Trophoblast cell (in vitro differentiated cells and primary cell): Measurements from ENCODE around the gene FRMD8.
A peak's percentile ranks its signal among the peaks of the same experiment; 100 is the strongest.

ENCODE experiments used
- DNase-seq, 2 donors: peaks; one replicate each; pipeline ENCODE4 v3.0.0-alpha.2; 2016
- H2AFZ ChIP-seq: 2 replicates; pipeline ENCODE4 v1.6.1; 2013; ENCODE audit warnings: low read length, moderate library complexity, mild to moderate bottlenecking; ENCODE audit not compliant: insufficient read depth, poor library complexity
- H2AK5ac ChIP-seq: 2 replicates; pipeline ENCODE4 v1.6.1; 2013; ENCODE audit warnings: mild to moderate bottlenecking, low read length
- H2BK120ac ChIP-seq: 2 replicates; pipeline ENCODE4 v1.6.1; 2013; ENCODE audit warnings: low read length, mild to moderate bottlenecking, moderate library complexity; ENCODE audit not compliant: insufficient read depth, poor library complexity
- H2BK12ac ChIP-seq: 2 replicates; pipeline ENCODE4 v1.6.1; 2013; ENCODE audit warnings: mild to moderate bottlenecking, low read length, moderate library complexity
- H2BK5ac ChIP-seq: 2 replicates; pipeline ENCODE4 v1.6.1; 2013; ENCODE audit warnings: low read length, low read depth, moderate library complexity, mild to moderate bottlenecking; ENCODE audit not compliant: poor library complexity
- H3K14ac ChIP-seq: 2 replicates; pipeline ENCODE4 v1.6.1; 2013; ENCODE audit warnings: mild to moderate bottlenecking, low read length
- H3K18ac ChIP-seq: 2 replicates; pipeline ENCODE4 v1.6.1; 2013; ENCODE audit warnings: mild to moderate bottlenecking, low read length
- H3K23ac ChIP-seq: 2 replicates; pipeline ENCODE4 v1.6.1; 2013; ENCODE audit warnings: low read length
- H3K27ac ChIP-seq: 2 replicates; pipeline ENCODE4 v1.5.1; 2013; ENCODE audit warnings: low read depth, mild to moderate bottlenecking, inconsistent platforms, low read length, moderate library complexity
- H3K27me3 ChIP-seq: 2 replicates; pipeline ENCODE4 v1.6.1; 2013; ENCODE audit warnings: inconsistent platforms, mild to moderate bottlenecking, low read length, moderate library complexity; ENCODE audit not compliant: insufficient read depth
- H3K36me3 ChIP-seq, 2 experiments: 1 replicate in 1 of 2; 2 replicates in 1 of 2; pipeline ENCODE4 v1.6.1; 2013; ENCODE audit warnings: low read length in 2 of 2, mild to moderate bottlenecking in 2 of 2, moderate library complexity in 1 of 2; ENCODE audit not compliant: insufficient read depth in 2 of 2, control insufficient read depth in 1 of 2
- H3K4ac ChIP-seq: 2 replicates; pipeline ENCODE4 v1.6.1; 2013; ENCODE audit warnings: low read depth, mild to moderate bottlenecking, low read length, moderate library complexity
- H3K4me1 ChIP-seq, 2 experiments: 1 replicate in 1 of 2; 2 replicates in 1 of 2; pipeline ENCODE4 v1.6.1; 2013; ENCODE audit warnings: low read length in 2 of 2, mild to moderate bottlenecking in 2 of 2, moderate library complexity in 1 of 2; ENCODE audit not compliant: insufficient read depth in 2 of 2, control insufficient read depth in 1 of 2
- H3K4me2 ChIP-seq: 2 replicates; pipeline ENCODE4 v1.6.1; 2013; ENCODE audit warnings: inconsistent platforms, mild to moderate bottlenecking, low read length, moderate library complexity
- H3K4me3 ChIP-seq: 2 replicates; pipeline ENCODE4 v1.5.1; 2013; ENCODE audit warnings: mild to moderate bottlenecking, low read depth, low read length, inconsistent platforms
- H3K79me1 ChIP-seq: one replicate; pipeline ENCODE4 v1.6.1; 2013; ENCODE audit warnings: low read length
- H3K79me2 ChIP-seq: 2 replicates; pipeline ENCODE4 v1.6.1; 2013; ENCODE audit warnings: low read length, mild to moderate bottlenecking; ENCODE audit not compliant: control insufficient read depth, insufficient read depth, poor library complexity
- H3K9ac ChIP-seq: 2 replicates; pipeline ENCODE4 v1.6.1; 2013; ENCODE audit warnings: mild to moderate bottlenecking, low read length
- H3K9me3 ChIP-seq: 2 replicates; pipeline ENCODE4 v1.6.1; 2013; ENCODE audit warnings: low read depth, mild to moderate bottlenecking, control low read depth, inconsistent platforms, low read length; ENCODE audit not compliant: insufficient read depth
- H4K12ac ChIP-seq: 2 replicates; pipeline ENCODE4 v1.6.1; 2013; ENCODE audit warnings: low read depth, mild to moderate bottlenecking, low read length, moderate library complexity
- H4K8ac ChIP-seq: 2 replicates; pipeline ENCODE4 v1.6.1; 2013; ENCODE audit warnings: low read depth, mild to moderate bottlenecking, low read length, moderate library complexity
- H4K91ac ChIP-seq: one replicate; pipeline ENCODE4 v1.6.1; 2013; ENCODE audit warnings: low read depth, mild to moderate bottlenecking, low read length, moderate library complexity
- WGBS: extraction: QIAGEN DNeasy Blood & Tissue Kit; methylation state at CpG from one replicate; pipeline ENCODE4 v1.1.7; 2013; ENCODE audit warnings: missing lambda C conversion rate; ENCODE audit not compliant: insufficient read length, insufficient coverage; ENCODE audit errors: extremely low coverage; 5-methylcytosine and 5-hydroxymethylcytosine counted together

Gene FRMD8

GRCh38 chr11:65354265-65355012 lies 32.0 kb upstream of the FRMD8 start, which contains the start of gene TIGD3:
Gene TIGD3, plus strand, starts transcription at chr11:65354751. Its CDS starts 1,058 bp downstream, at chr11:65355809.
- peak; percentile 95 to 97 for DNase-seq
- no peak within 1 kb of the TSS for H3K9ac ChIP-seq
- H3K23ac ChIP-seq, result no peak within 1 kb of the TSS
- H3K79me2 ChIP-seq, result no peaks in the 10 kb centered on the region
- H3K36me3 ChIP-seq, result peaks cover 25 to 28% of the 10 kb centered on the region in 2 experiments
- no peak within 1 kb of the TSS for H2BK5ac ChIP-seq
- H4K8ac ChIP-seq, result no peak within 1 kb of the TSS
- H3K14ac ChIP-seq, result no peak within 1 kb of the TSS
- H3K9me3 ChIP-seq, result peaks cover 5% of the 10 kb centered on the region
- peak within 1 kb of the TSS; percentile 5 for H3K27ac ChIP-seq
- H4K91ac ChIP-seq, result no peak within 1 kb of the TSS
- H2BK12ac ChIP-seq, result no peak within 1 kb of the TSS
- H2BK120ac ChIP-seq, result no peak within 1 kb of the TSS
- peak within 1 kb of the TSS; percentile 96 for H3K4me2 ChIP-seq
- H3K4ac ChIP-seq, result no peak within 1 kb of the TSS
- no CpG with 5 or more reads among the region's 79 CpGs for WGBS
- H2AK5ac ChIP-seq, result no peak within 1 kb of the TSS
- H3K4me1 ChIP-seq, result peaks cover 0 to 7% of the 10 kb centered on the region in 2 experiments
- no peak within 1 kb of the TSS for H3K18ac ChIP-seq
- H4K12ac ChIP-seq, result no peak within 1 kb of the TSS
- peaks cover 6% of the 10 kb centered on the region for H3K27me3 ChIP-seq
- peak within 1 kb of the TSS; percentile 77 for H3K4me3 ChIP-seq
- H2AFZ ChIP-seq, result peak within 1 kb of the TSS; percentile 71
- no peaks in the 10 kb centered on the region for H3K79me1 ChIP-seq

- no peak overlapping the region for H3K14ac ChIP-seq
- no peak overlapping the region for H4K12ac ChIP-seq
- H4K91ac ChIP-seq, result no peak overlapping the region
- H3K36me3 ChIP-seq, result peaks cover 21 to 23% of the 10 kb centered on the region in 2 experiments
- H3K9ac ChIP-seq, result no peak overlapping the region
- DNase-seq, result peak in 1 of 2 donors; percentile 52
- peak overlapping the region; percentile 96 for H3K4me2 ChIP-seq
- peak overlapping the region; percentile 77 for H3K4me3 ChIP-seq
- WGBS, result no CpG with 5 or more reads among the region's 47 CpGs
- no peak overlapping the region for H2BK12ac ChIP-seq
- no peak overlapping the region for H3K18ac ChIP-seq
- H3K23ac ChIP-seq, result no peak overlapping the region
- no peaks in the 10 kb centered on the region for H3K79me2 ChIP-seq
- no peak overlapping the region for H2BK5ac ChIP-seq
- H3K27ac ChIP-seq, result no peak overlapping the region
- H3K4ac ChIP-seq, result no peak overlapping the region
- no peak overlapping the region for H2BK120ac ChIP-seq
- peaks cover 0 to 7% of the 10 kb centered on the region in 2 experiments for H3K4me1 ChIP-seq
- H3K79me1 ChIP-seq, result no peaks in the 10 kb centered on the region
- peak overlapping the region; percentile 71 for H2AFZ ChIP-seq
- no peak overlapping the region for H2AK5ac ChIP-seq
- H3K27me3 ChIP-seq, result peaks cover 6% of the 10 kb centered on the region
- peaks cover 5% of the 10 kb centered on the region for H3K9me3 ChIP-seq
- H4K8ac ChIP-seq, result no peak overlapping the region
Observed at GRCh38 chr11:65355013-65355775, 31.2 kb upstream of the FRMD8 start.

- no peaks in the 10 kb centered on the region for H3K79me2 ChIP-seq
- H3K4ac ChIP-seq, result no peak overlapping the region
- H2BK120ac ChIP-seq, result no peak overlapping the region
- H3K4me1 ChIP-seq, result peaks cover 0 to 7% of the 10 kb centered on the region in 2 experiments
- peak overlapping the region; percentile 96 for H3K4me2 ChIP-seq
- H2BK12ac ChIP-seq, result no peak overlapping the region
- peaks cover 6% of the 10 kb centered on the region for H3K27me3 ChIP-seq
- no peak overlapping the region for H3K14ac ChIP-seq
- H4K91ac ChIP-seq, result no peak overlapping the region
- WGBS, result no CpG with 5 or more reads among the region's 35 CpGs
- no peak for DNase-seq
- H3K23ac ChIP-seq, result no peak overlapping the region
- H3K27ac ChIP-seq, result no peak overlapping the region
- peaks cover 16 to 17% of the 10 kb centered on the region in 2 experiments for H3K36me3 ChIP-seq
- H3K79me1 ChIP-seq, result no peaks in the 10 kb centered on the region
- H2AK5ac ChIP-seq, result no peak overlapping the region
- H3K18ac ChIP-seq, result no peak overlapping the region
- H2AFZ ChIP-seq, result no peak overlapping the region
- H4K12ac ChIP-seq, result no peak overlapping the region
- H4K8ac ChIP-seq, result no peak overlapping the region
- peaks cover 5% of the 10 kb centered on the region for H3K9me3 ChIP-seq
- no peak overlapping the region for H3K9ac ChIP-seq
- no peak overlapping the region for H3K4me3 ChIP-seq
- H2BK5ac ChIP-seq, result no peak overlapping the region
Observed at GRCh38 chr11:65355776-65356393, 30.6 kb upstream of the FRMD8 start.

- no peak overlapping the region for H2BK5ac ChIP-seq
- H3K36me3 ChIP-seq, result peaks cover 14% of the 10 kb centered on the region in 2 experiments
- H4K8ac ChIP-seq, result no peak overlapping the region
Observed at GRCh38 chr11:65356394-65356972, 30.0 kb upstream of the FRMD8 start.

More at GRCh38 chr11:65356394-65356972, 30.0 kb upstream of the FRMD8 start:
- no peak overlapping the region for H4K12ac ChIP-seq
- no peak overlapping the region for H2AFZ ChIP-seq
- no peak overlapping the region for H3K18ac ChIP-seq
- no peak for DNase-seq
- no peaks in the 10 kb centered on the region for H3K79me1 ChIP-seq
- H3K9me3 ChIP-seq, result peaks cover 5% of the 10 kb centered on the region
- no peak overlapping the region for H2AK5ac ChIP-seq
- H4K91ac ChIP-seq, result no peak overlapping the region
- H3K23ac ChIP-seq, result no peak overlapping the region
- WGBS, result no CpG with 5 or more reads among the region's 30 CpGs
- no peaks in the 10 kb centered on the region for H3K79me2 ChIP-seq
- H3K9ac ChIP-seq, result no peak overlapping the region
- H3K4me3 ChIP-seq, result no peak overlapping the region
- no peak overlapping the region for H3K4ac ChIP-seq
- H3K27me3 ChIP-seq, result peaks cover 6% of the 10 kb centered on the region
- H3K14ac ChIP-seq, result no peak overlapping the region
- no peak overlapping the region for H3K27ac ChIP-seq
- no peak overlapping the region for H2BK12ac ChIP-seq
- H3K4me2 ChIP-seq, result no peak overlapping the region
- no peak overlapping the region for H2BK120ac ChIP-seq
- H3K4me1 ChIP-seq, result peaks cover 0 to 7% of the 10 kb centered on the region in 2 experiments
